ENCODE measurements around the gene ZNF385D. TPM values are rescaled to one million over a fixed set of nuclear protein-coding genes. Genes with fewer than 3 reads are reported as not detected.

Gene ZNF385D
- total and polyA plus RNA-seq, 4 donors, result 0.08 to 0.50 (median 0.09) TPM

DNA sequence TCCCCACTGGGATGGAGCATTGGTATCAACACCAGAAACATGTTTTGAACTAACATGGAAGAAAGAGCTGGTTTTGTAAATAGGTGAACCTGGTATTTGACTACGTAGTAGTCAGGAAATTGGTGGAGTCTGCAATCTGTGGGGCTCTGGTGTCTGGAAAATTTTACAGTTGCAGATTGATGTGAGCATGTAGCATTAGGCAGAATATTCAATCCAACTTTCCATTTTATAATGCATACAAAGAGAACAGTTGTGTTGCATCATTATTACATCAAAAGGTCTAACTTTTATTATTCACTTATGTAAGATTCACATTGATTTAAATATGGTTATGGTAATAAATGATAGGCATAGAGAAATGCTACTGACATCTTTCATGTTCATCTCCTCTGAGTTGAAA, 340.0 kb downstream of the ZNF385D start:
- Histone ChIP-seq H3K9me3 (ENCODE audit: control insufficient read depth in 4 of 4, low read length in 3 of 4) (peaks cover 0 to 2% (median 0%) of the 10 kb centered on the region in 4 donors), H3K36me3 (ENCODE audit: control insufficient read depth in 4 of 4, insufficient read depth in 3 of 4, low read depth in 1 of 4, low read length in 3 of 4) (no peaks in the 10 kb centered on the region), H3K9ac (ENCODE audit: low read depth in 1 of 2, low read length in 2 of 2) (no peak overlapping the region), H3K4me3 (ENCODE audit: low read depth in 1 of 3, low read length in 3 of 3) (no peak overlapping the region), H3K27me3 (ENCODE audit: control insufficient read depth in 4 of 4, insufficient read depth in 4 of 4, low read length in 3 of 4) (no peaks in the 10 kb centered on the region), H3K27ac (ENCODE audit: low read depth in 1 of 2, low read length in 2 of 2) (no peak overlapping the region), H3K4me1 (ENCODE audit: control insufficient read depth in 4 of 4, insufficient read depth in 4 of 4, low read length in 3 of 4) (no peaks in the 10 kb centered on the region)
- WGBS, result 69% methylated on average over 1 of the region's 1 CpG
- DNase-seq (ENCODE audit: low spot score), result no peak
- TF ChIP-seq, protein P1, sequence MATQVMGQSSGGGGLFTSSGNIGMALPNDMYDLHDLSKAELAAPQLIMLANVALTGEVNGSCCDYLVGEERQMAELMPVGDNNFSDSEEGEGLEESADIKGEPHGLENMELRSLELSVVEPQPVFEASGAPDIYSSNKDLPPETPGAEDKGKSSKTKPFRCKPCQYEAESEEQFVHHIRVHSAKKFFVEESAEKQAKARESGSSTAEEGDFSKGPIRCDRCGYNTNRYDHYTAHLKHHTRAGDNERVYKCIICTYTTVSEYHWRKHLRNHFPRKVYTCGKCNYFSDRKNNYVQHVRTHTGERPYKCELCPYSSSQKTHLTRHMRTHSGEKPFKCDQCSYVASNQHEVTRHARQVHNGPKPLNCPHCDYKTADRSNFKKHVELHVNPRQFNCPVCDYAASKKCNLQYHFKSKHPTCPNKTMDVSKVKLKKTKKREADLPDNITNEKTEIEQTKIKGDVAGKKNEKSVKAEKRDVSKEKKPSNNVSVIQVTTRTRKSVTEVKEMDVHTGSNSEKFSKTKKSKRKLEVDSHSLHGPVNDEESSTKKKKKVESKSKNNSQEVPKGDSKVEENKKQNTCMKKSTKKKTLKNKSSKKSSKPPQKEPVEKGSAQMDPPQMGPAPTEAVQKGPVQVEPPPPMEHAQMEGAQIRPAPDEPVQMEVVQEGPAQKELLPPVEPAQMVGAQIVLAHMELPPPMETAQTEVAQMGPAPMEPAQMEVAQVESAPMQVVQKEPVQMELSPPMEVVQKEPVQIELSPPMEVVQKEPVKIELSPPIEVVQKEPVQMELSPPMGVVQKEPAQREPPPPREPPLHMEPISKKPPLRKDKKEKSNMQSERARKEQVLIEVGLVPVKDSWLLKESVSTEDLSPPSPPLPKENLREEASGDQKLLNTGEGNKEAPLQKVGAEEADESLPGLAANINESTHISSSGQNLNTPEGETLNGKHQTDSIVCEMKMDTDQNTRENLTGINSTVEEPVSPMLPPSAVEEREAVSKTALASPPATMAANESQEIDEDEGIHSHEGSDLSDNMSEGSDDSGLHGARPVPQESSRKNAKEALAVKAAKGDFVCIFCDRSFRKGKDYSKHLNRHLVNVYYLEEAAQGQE (IDR thresholded peaks at IDR 0.05), result no peak
- no peak for TF ChIP-seq NR2F2 (IDR thresholded peaks at IDR 0.05)
- TF ChIP-seq RAD21 (IDR thresholded peaks at IDR 0.05), result no peak
- no peak for TF ChIP-seq FOXA1 (IDR thresholded peaks at IDR 0.05)
- no peak for TF ChIP-seq FOXA2 (IDR thresholded peaks at IDR 0.05)

DNA sequence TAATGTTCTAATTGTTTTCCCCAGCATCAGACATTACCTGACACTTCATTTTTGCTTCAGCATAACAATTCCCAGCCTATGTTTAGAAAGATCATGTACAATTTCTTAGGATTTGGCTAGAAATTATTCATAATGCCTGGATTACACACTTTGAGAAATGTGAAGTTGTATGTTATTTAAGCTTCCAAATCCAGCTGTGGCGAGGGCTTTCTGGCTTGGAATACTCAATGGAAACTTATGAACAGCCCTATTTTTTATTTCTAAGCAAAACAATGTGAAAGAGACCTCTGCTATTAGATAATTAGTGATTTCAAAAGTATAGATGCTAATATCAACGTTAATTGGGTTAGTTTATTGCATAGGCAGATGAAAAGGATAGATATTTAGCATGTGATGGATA, 341.6 kb downstream of the ZNF385D start:
- no peaks in the 10 kb centered on the region for H3K36me3 ChIP-seq (ENCODE audit: control insufficient read depth in 4 of 4, insufficient read depth in 3 of 4, low read depth in 1 of 4, low read length in 3 of 4)
- no peaks in the 10 kb centered on the region for H3K4me1 ChIP-seq (ENCODE audit: control insufficient read depth in 4 of 4, insufficient read depth in 4 of 4, low read length in 3 of 4)
- H3K27ac ChIP-seq (ENCODE audit: low read depth in 1 of 2, low read length in 2 of 2), result no peak overlapping the region
- no peak overlapping the region for H3K4me3 ChIP-seq (ENCODE audit: low read depth in 1 of 3, low read length in 3 of 3)
- 38% methylated on average over 2 of the region's 2 CpGs for WGBS
- DNase-seq (ENCODE audit: low spot score), result no peak
- peaks cover 0 to 3% (median under 1%) of the 10 kb centered on the region in 4 donors for H3K9me3 ChIP-seq (ENCODE audit: control insufficient read depth in 4 of 4, low read length in 3 of 4)
- H3K9ac ChIP-seq (ENCODE audit: low read depth in 1 of 2, low read length in 2 of 2), result no peak overlapping the region
- TF ChIP-seq JUND (IDR thresholded peaks at IDR 0.05) (no peak), FOXA2 (IDR thresholded peaks at IDR 0.05) (no peak)
- TF ChIP-seq, protein P1 (IDR thresholded peaks at IDR 0.05), result no peak
- TF ChIP-seq, protein P2, sequence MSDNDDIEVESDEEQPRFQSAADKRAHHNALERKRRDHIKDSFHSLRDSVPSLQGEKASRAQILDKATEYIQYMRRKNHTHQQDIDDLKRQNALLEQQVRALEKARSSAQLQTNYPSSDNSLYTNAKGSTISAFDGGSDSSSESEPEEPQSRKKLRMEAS (IDR thresholded peaks at IDR 0.05), result no peak
- no peaks in the 10 kb centered on the region for H3K27me3 ChIP-seq (ENCODE audit: control insufficient read depth in 4 of 4, insufficient read depth in 4 of 4, low read length in 3 of 4)

DNA sequence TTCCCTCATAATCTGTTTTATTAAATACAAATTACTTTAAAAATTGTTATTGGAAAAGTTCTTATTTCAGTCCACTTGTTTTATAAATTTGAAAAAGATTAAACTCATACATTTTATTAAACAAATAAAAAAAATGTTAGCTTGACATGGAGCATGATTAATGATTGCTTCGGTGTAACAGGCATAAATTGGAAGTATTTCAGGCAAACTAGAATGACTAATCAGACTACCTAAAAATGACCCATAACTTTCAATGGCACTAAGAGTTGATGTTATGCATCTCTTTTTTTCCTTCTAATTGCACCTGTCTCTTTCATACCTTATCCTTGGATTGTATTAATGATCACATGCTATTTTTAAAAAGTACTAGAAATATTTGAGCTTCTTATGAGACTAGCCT, 343.3 kb downstream of the ZNF385D start:
- no peaks in the 10 kb centered on the region for H3K4me1 ChIP-seq (ENCODE audit: control insufficient read depth in 4 of 4, insufficient read depth in 4 of 4, low read length in 3 of 4)
- no peaks in the 10 kb centered on the region for H3K27me3 ChIP-seq (ENCODE audit: control insufficient read depth in 4 of 4, insufficient read depth in 4 of 4, low read length in 3 of 4)
- WGBS, result 89% methylated on average over 1 of the region's 1 CpG
- H3K9ac ChIP-seq (ENCODE audit: low read depth in 1 of 2, low read length in 2 of 2), result no peak overlapping the region
- no peak overlapping the region for H3K27ac ChIP-seq (ENCODE audit: low read depth in 1 of 2, low read length in 2 of 2)
- H3K4me3 ChIP-seq (ENCODE audit: low read depth in 1 of 3, low read length in 3 of 3), result no peak overlapping the region
- TF ChIP-seq, protein P1 (IDR thresholded peaks at IDR 0.05), result no peak
- TF ChIP-seq FOXA1 (IDR thresholded peaks at IDR 0.05) (no peak), EGR1 (IDR thresholded peaks at IDR 0.05; ENCODE audit: low read depth in 2 of 2) (no peak), HNF4A (conservative IDR thresholded peaks at IDR 0.05) (no peak)
- TF ChIP-seq, protein P2 (IDR thresholded peaks at IDR 0.05), result no peak
- TF ChIP-seq, protein P3, sequence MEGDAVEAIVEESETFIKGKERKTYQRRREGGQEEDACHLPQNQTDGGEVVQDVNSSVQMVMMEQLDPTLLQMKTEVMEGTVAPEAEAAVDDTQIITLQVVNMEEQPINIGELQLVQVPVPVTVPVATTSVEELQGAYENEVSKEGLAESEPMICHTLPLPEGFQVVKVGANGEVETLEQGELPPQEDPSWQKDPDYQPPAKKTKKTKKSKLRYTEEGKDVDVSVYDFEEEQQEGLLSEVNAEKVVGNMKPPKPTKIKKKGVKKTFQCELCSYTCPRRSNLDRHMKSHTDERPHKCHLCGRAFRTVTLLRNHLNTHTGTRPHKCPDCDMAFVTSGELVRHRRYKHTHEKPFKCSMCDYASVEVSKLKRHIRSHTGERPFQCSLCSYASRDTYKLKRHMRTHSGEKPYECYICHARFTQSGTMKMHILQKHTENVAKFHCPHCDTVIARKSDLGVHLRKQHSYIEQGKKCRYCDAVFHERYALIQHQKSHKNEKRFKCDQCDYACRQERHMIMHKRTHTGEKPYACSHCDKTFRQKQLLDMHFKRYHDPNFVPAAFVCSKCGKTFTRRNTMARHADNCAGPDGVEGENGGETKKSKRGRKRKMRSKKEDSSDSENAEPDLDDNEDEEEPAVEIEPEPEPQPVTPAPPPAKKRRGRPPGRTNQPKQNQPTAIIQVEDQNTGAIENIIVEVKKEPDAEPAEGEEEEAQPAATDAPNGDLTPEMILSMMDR (IDR thresholded peaks at IDR 0.05; ENCODE audit: low read depth, low read length, missing input control), result no peak
- TF ChIP-seq, protein P4, sequence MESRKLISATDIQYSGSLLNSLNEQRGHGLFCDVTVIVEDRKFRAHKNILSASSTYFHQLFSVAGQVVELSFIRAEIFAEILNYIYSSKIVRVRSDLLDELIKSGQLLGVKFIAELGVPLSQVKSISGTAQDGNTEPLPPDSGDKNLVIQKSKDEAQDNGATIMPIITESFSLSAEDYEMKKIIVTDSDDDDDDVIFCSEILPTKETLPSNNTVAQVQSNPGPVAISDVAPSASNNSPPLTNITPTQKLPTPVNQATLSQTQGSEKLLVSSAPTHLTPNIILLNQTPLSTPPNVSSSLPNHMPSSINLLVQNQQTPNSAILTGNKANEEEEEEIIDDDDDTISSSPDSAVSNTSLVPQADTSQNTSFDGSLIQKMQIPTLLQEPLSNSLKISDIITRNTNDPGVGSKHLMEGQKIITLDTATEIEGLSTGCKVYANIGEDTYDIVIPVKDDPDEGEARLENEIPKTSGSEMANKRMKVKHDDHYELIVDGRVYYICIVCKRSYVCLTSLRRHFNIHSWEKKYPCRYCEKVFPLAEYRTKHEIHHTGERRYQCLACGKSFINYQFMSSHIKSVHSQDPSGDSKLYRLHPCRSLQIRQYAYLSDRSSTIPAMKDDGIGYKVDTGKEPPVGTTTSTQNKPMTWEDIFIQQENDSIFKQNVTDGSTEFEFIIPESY (IDR thresholded peaks at IDR 0.05), result no peak
- no peaks in the 10 kb centered on the region for H3K36me3 ChIP-seq (ENCODE audit: control insufficient read depth in 4 of 4, insufficient read depth in 3 of 4, low read depth in 1 of 4, low read length in 3 of 4)
- peaks cover 0 to 3% (median 1%) of the 10 kb centered on the region in 4 donors for H3K9me3 ChIP-seq (ENCODE audit: control insufficient read depth in 4 of 4, low read length in 3 of 4)
- no peak for DNase-seq (ENCODE audit: low spot score)

Data from liver (tissue), 9 donors.